Nephron progenitor cell (in vitro differentiated cells): ENCODE results near the gene RCAN2.

Source experiments
- DNase-seq: peaks from one replicate; pipeline ENCODE4 v3.0.0; 2021
- H3K27ac Mint-ChIP-seq: 2 replicates; pipeline ENCODE4 v1.8.0; 2021; ENCODE audit warnings: mild to moderate bottlenecking, moderate library complexity, mixed read lengths
- H3K27me3 Mint-ChIP-seq: 2 replicates; pipeline ENCODE4 v1.8.0; 2021; ENCODE audit warnings: mild to moderate bottlenecking, low read depth, mixed read lengths; ENCODE audit not compliant: poor library complexity
- H3K36me3 Mint-ChIP-seq: 2 replicates; pipeline ENCODE4 v1.8.0; 2021; ENCODE audit warnings: low read depth, mixed read lengths
- H3K4me1 Mint-ChIP-seq: 2 replicates; pipeline ENCODE4 v1.8.0; 2021; ENCODE audit warnings: mixed read lengths
- H3K4me3 Mint-ChIP-seq: 2 replicates; pipeline ENCODE4 v1.8.0; 2021; ENCODE audit warnings: mild to moderate bottlenecking, moderate library complexity, mixed read lengths
- H3K9me3 Mint-ChIP-seq: 2 replicates; pipeline ENCODE4 v1.8.0; 2021; ENCODE audit warnings: mild to moderate bottlenecking, moderate library complexity, mixed read lengths
- CTCF ChIP-seq: fragments of 200-600 bp; sonication (generic); IDR thresholded peaks from 2 replicates; pipeline ENCODE4 v1.5.0; 2021; ENCODE audit warnings: antibody characterized with exemption

The RCAN2 gene

GRCh38 chr6:46486181-46486580 is 5.1 kb downstream of the RCAN2 start:
- no peak for TF ChIP-seq CTCF
- H3K27me3 Mint-ChIP-seq, result peaks cover 40% of the 10 kb centered on the region
- H3K4me1 Mint-ChIP-seq, result peaks cover 11% of the 10 kb centered on the region
- H3K4me3 Mint-ChIP-seq, result no peak overlapping the region
- no peaks in the 10 kb centered on the region for H3K36me3 Mint-ChIP-seq
- DNase-seq, result no peak
- no peaks in the 10 kb centered on the region for H3K9me3 Mint-ChIP-seq
- H3K27ac Mint-ChIP-seq, result no peak overlapping the region

- no peaks in the 10 kb centered on the region for H3K9me3 Mint-ChIP-seq
- peaks cover 24% of the 10 kb centered on the region for H3K27me3 Mint-ChIP-seq
- no peak for DNase-seq
- H3K4me3 Mint-ChIP-seq, result no peak overlapping the region
- no peak overlapping the region for H3K27ac Mint-ChIP-seq
- TF ChIP-seq CTCF, result no peak
- no peaks in the 10 kb centered on the region for H3K36me3 Mint-ChIP-seq
- H3K4me1 Mint-ChIP-seq, result no peaks in the 10 kb centered on the region
These were observed 7.0 kb downstream of the RCAN2 start for GRCh38 chr6:46484081-46484820.

- Mint-ChIP-seq H3K36me3 (no peaks in the 10 kb centered on the region), H3K27me3 (peaks cover 4% of the 10 kb centered on the region), H3K4me3 (no peak overlapping the region), H3K27ac (no peak overlapping the region), H3K9me3 (no peaks in the 10 kb centered on the region), H3K4me1 (no peaks in the 10 kb centered on the region)
- TF ChIP-seq CTCF, result no peak
- DNase-seq, result no peak
These were observed 14.9 kb downstream of the RCAN2 start for GRCh38 chr6:46476301-46476700.

- Mint-ChIP-seq H3K36me3 (no peaks in the 10 kb centered on the region), H3K27ac (no peak overlapping the region), H3K27me3 (peaks cover 4% of the 10 kb centered on the region), H3K4me1 (peaks cover 4% of the 10 kb centered on the region), H3K4me3 (no peak overlapping the region), H3K9me3 (peaks cover 4% of the 10 kb centered on the region)
- TF ChIP-seq CTCF, result no peak
- no peak for DNase-seq
These were observed 17.4 kb downstream of the RCAN2 start for GRCh38 chr6:46473881-46474280.

- H3K4me3 Mint-ChIP-seq, result no peak overlapping the region
- peaks cover 4% of the 10 kb centered on the region for H3K9me3 Mint-ChIP-seq
- no peak for TF ChIP-seq CTCF
- no peak overlapping the region for H3K27ac Mint-ChIP-seq
- H3K4me1 Mint-ChIP-seq, result peaks cover 11% of the 10 kb centered on the region
- no peak for DNase-seq
- no peaks in the 10 kb centered on the region for H3K36me3 Mint-ChIP-seq
- H3K27me3 Mint-ChIP-seq, result peaks cover 4% of the 10 kb centered on the region
These were observed 19.0 kb downstream of the RCAN2 start for GRCh38 chr6:46472243-46472642.

- no peak for DNase-seq
- Mint-ChIP-seq H3K4me3 (no peak overlapping the region), H3K9me3 (peaks cover 4% of the 10 kb centered on the region), H3K4me1 (peaks cover 30% of the 10 kb centered on the region), H3K27ac (peak overlapping the region; percentile 52), H3K36me3 (no peaks in the 10 kb centered on the region), H3K27me3 (peaks cover 7% of the 10 kb centered on the region)
- no peak for TF ChIP-seq CTCF
These were observed 22.2 kb downstream of the RCAN2 start for GRCh38 chr6:46469021-46469420.
